Loucy (cell line): Measurements from ENCODE around the gene ZFHX3.

Source experiments
- H2AFZ ChIP-seq: fragments of 200-600 bp; sonication (generic); 2 replicates; pipeline ENCODE4 v1.6.0; 2016; ENCODE audit warnings: antibody characterized with exemption, mild to moderate bottlenecking, low read length, moderate library complexity
- H3F3A ChIP-seq: fragments of 200-600 bp; 2 replicates; pipeline ENCODE4 v1.6.0; 2016; ENCODE audit warnings: antibody characterized with exemption, low read depth, mild to moderate bottlenecking
- H3K27me3 ChIP-seq: fragments of 200-600 bp; sonication (generic); 2 replicates; pipeline ENCODE4 v1.6.1; 2014; ENCODE audit warnings: low read length, mild to moderate bottlenecking; ENCODE audit not compliant: insufficient read depth, poor library complexity, severe bottlenecking
- H3K36me3 ChIP-seq: fragments of 200-600 bp; sonication (generic); 2 replicates; pipeline ENCODE4 v1.6.1; 2016; ENCODE audit warnings: low read length; ENCODE audit not compliant: insufficient read depth
- H3K4me1 ChIP-seq: fragments of 200-600 bp; sonication (generic); 2 replicates; pipeline ENCODE4 v1.5.1; 2014; ENCODE audit warnings: low read length, mild to moderate bottlenecking; ENCODE audit not compliant: insufficient read depth, poor library complexity, severe bottlenecking
- H3K4me2 ChIP-seq: fragments of 200-600 bp; sonication (generic); 2 replicates; pipeline ENCODE4 v1.6.0; 2014; ENCODE audit warnings: antibody characterized with exemption, low read length, low read depth, mild to moderate bottlenecking; ENCODE audit not compliant: poor library complexity, severe bottlenecking
- H3K4me3 ChIP-seq: fragments of 200-600 bp; sonication (generic); 2 replicates; pipeline ENCODE4 v1.5.1; 2014; ENCODE audit warnings: low read length, mild to moderate bottlenecking, mixed read lengths; ENCODE audit not compliant: poor library complexity, severe bottlenecking
- H3K79me2 ChIP-seq: fragments of 200-600 bp; sonication (generic); 2 replicates; pipeline ENCODE4 v1.6.1; 2014; ENCODE audit warnings: low read length; ENCODE audit not compliant: insufficient read depth
- H3K9ac ChIP-seq: fragments of 200-600 bp; sonication (generic); 2 replicates; pipeline ENCODE4 v1.6.0; 2014; ENCODE audit warnings: mild to moderate bottlenecking, low read depth, low read length, moderate library complexity; ENCODE audit not compliant: poor library complexity, severe bottlenecking
- H3K9me2 ChIP-seq: fragments of 200-600 bp; sonication (generic); replicated peaks from 2 replicates; pipeline ENCODE4 v1.6.1; 2016; ENCODE audit warnings: low read depth, low read length, mixed read lengths
- H3K9me3 ChIP-seq: fragments of 200-600 bp; sonication (generic); 2 replicates; pipeline ENCODE4 v1.6.1; 2014; ENCODE audit warnings: mild to moderate bottlenecking, antibody characterized with exemption, low read length, low read depth; ENCODE audit not compliant: insufficient read depth
- H4K20me1 ChIP-seq: fragments of 200-600 bp; sonication (generic); 2 replicates; pipeline ENCODE4 v1.6.0; 2014; ENCODE audit warnings: antibody characterized with exemption, low read length, mild to moderate bottlenecking; ENCODE audit not compliant: insufficient read depth, poor library complexity, severe bottlenecking
- CTCF ChIP-seq: fragments of 200-600 bp; sonication (generic); conservative IDR thresholded peaks from 2 replicates; pipeline ENCODE4 v1.5.1; 2014; ENCODE audit warnings: mild to moderate bottlenecking, antibody characterized with exemption, low read length
- EZH2phosphoT487 ChIP-seq: fragments of 200-600 bp; IDR thresholded peaks from 2 replicates; pipeline ENCODE4 v1.6.1; 2018; ENCODE audit warnings: antibody characterized with exemption, mild to moderate bottlenecking, moderate library complexity, borderline replicate concordance

ZFHX3 gene

GRCh38 chr16:73036074-73036826, 11.7 kb downstream of the ZFHX3 start:
- peaks cover 73% of the 10 kb centered on the region for H3K4me1 ChIP-seq
- H3K79me2 ChIP-seq = peaks cover 60% of the 10 kb centered on the region; the same call in 1 of the 2 replicates
- no peak overlapping the region for H2AFZ ChIP-seq

GRCh38 chr16:73034374-73034773, 13.6 kb downstream of the ZFHX3 start:
- Histone ChIP-seq H3K9ac (no peak overlapping the region), H3K79me2 (peaks cover 53% of the 10 kb centered on the region; the same call in 1 of the 2 replicates), H3K36me3 (no peaks in the 10 kb centered on the region), H3K27me3 (no peaks in the 10 kb centered on the region), H3K4me3 (no peak overlapping the region), H3K9me2 (no peaks in the 10 kb centered on the region), H2AFZ (no peak overlapping the region), H4K20me1 (no peaks in the 10 kb centered on the region), H3K4me2 (peak overlapping the region; percentile 4), H3K9me3 (no peaks in the 10 kb centered on the region), H3K4me1 (peaks cover 63% of the 10 kb centered on the region), H3F3A (no peaks in the 10 kb centered on the region)
- TF ChIP-seq EZH2phosphoT487 = no peak
- no peak for TF ChIP-seq CTCF

More at GRCh38 chr16:73036074-73036826, 11.7 kb downstream of the ZFHX3 start:
- H3K9me3 ChIP-seq = no peaks in the 10 kb centered on the region
- H3K36me3 ChIP-seq = no peaks in the 10 kb centered on the region
- TF ChIP-seq CTCF (peak; percentile 15; the same call in 1 of the 2 replicates), EZH2phosphoT487 (no peak)
- no peaks in the 10 kb centered on the region for H3K9me2 ChIP-seq
- no peaks in the 10 kb centered on the region for H4K20me1 ChIP-seq
- no peak overlapping the region for H3K4me3 ChIP-seq
- peak overlapping the region; percentile 67 for H3K9ac ChIP-seq
- no peaks in the 10 kb centered on the region for H3F3A ChIP-seq
- H3K4me2 ChIP-seq = peak overlapping the region; percentile 82
- no peaks in the 10 kb centered on the region for H3K27me3 ChIP-seq

- Histone ChIP-seq H3K27me3 (no peaks in the 10 kb centered on the region), H3K4me3 (no peak overlapping the region), H4K20me1 (no peaks in the 10 kb centered on the region), H3K79me2 (peaks cover 55% of the 10 kb centered on the region; the same call in 1 of the 2 replicates), H3K9me3 (no peaks in the 10 kb centered on the region), H3K4me2 (no peak overlapping the region), H3F3A (no peaks in the 10 kb centered on the region), H3K9me2 (no peaks in the 10 kb centered on the region), H3K36me3 (no peaks in the 10 kb centered on the region), H3K9ac (peak overlapping the region; percentile 6), H2AFZ (no peak overlapping the region), H3K4me1 (peaks cover 57% of the 10 kb centered on the region)
- TF ChIP-seq EZH2phosphoT487 (no peak), CTCF (no peak)
Observed at GRCh38 chr16:73033271-73033998, 14.5 kb downstream of the ZFHX3 start.
